Dendritic cell treated with granulocyte-macrophage colony-stimulating factor and Interleukin-4, amounts not matched to agents 40 ng/mL and 50 ng/mL, for 4 days (primary cell): ENCODE results near the gene CFAP299.

ENCODE experiments used
- H3K27ac Mint-ChIP-seq: one replicate; pipeline ENCODE4 v1.8.0; 2022; ENCODE audit warnings: mild to moderate bottlenecking, mixed read lengths
- H3K27me3 Mint-ChIP-seq: one replicate; pipeline ENCODE4 v1.8.0; 2022; ENCODE audit warnings: mild to moderate bottlenecking, mixed read lengths
- H3K36me3 Mint-ChIP-seq: one replicate; pipeline ENCODE4 v1.8.0; 2022; ENCODE audit warnings: low read depth, mixed read lengths
- H3K4me1 Mint-ChIP-seq: one replicate; pipeline ENCODE4 v1.8.0; 2022; ENCODE audit warnings: low read depth, mixed read lengths
- H3K4me3 Mint-ChIP-seq: one replicate; pipeline ENCODE4 v1.8.0; 2022; ENCODE audit warnings: mild to moderate bottlenecking, moderate library complexity, mixed read lengths
- H3K9me3 Mint-ChIP-seq: one replicate; pipeline ENCODE4 v1.8.0; 2022; ENCODE audit warnings: mixed read lengths
- intact Hi-C: fragments of 100-400 bp; cut with micrococcal nuclease; formaldehyde crosslinking; loops from one replicate; pipeline ENCODE4 v1.15.0; 2022

CFAP299 gene

GRCh38 chr4:80492761-80493160, 157.2 kb downstream of the CFAP299 start:
- intact Hi-C loops = no loop called here
- Mint-ChIP-seq H3K27me3 (no peaks in the 10 kb centered on the region), H3K4me3 (no peak overlapping the region), H3K4me1 (no peaks in the 10 kb centered on the region), H3K27ac (no peak overlapping the region), H3K9me3 (no peaks in the 10 kb centered on the region), H3K36me3 (no peaks in the 10 kb centered on the region)

DNA sequence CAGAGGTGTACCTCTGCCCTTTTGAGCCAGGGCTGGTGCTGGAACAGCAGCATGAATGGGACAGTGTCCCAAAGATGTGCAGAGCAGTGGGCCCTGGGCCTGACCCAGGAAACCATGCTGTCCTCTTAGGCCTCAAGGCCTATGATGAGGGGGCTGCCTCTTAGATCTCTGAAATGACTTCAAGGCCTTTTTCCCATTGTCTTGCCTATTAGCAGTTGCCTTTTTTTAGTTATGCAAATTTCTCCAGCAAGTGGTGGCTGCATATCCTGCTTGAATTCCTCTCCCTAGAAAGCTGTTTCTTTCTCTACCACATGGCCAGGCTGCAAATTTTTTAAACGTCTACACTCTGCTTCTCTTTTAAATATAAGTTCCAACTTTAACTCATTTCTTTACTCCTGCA, 160.3 kb downstream of the CFAP299 start:
- H3K9me3 Mint-ChIP-seq = no peaks in the 10 kb centered on the region
- H3K4me3 Mint-ChIP-seq = no peak overlapping the region
- no peaks in the 10 kb centered on the region for H3K27me3 Mint-ChIP-seq
- H3K4me1 Mint-ChIP-seq = no peaks in the 10 kb centered on the region
- intact Hi-C loops = no loop called here
- no peak overlapping the region for H3K27ac Mint-ChIP-seq
- no peaks in the 10 kb centered on the region for H3K36me3 Mint-ChIP-seq

GRCh38 chr4:80498725-80499124, 163.2 kb downstream of the CFAP299 start:
- intact Hi-C loops = no loop called here
- Mint-ChIP-seq H3K27me3 (no peaks in the 10 kb centered on the region), H3K4me3 (no peak overlapping the region), H3K27ac (no peak overlapping the region), H3K4me1 (no peaks in the 10 kb centered on the region), H3K36me3 (no peaks in the 10 kb centered on the region), H3K9me3 (no peaks in the 10 kb centered on the region)

DNA sequence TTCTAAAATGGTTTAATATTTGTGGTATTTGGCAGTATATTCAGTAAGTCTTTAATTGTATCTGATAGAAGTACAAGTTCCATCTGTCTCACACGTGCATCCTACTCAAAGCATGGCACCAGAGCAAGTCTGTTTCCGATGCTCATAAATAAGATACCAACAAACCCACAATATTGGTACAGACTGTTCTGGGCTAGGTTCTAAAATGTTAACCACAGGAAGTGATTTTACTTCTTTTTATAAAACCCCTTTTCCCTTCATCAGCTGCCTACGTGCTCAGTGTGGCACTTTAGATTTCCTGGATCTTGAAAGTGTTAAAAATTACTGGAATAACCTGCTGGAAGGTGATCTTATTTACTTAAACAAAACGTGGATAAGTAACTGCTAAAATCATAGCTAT, 165.1 kb downstream of the CFAP299 start:
- intact Hi-C loops = no loop called here
- Mint-ChIP-seq H3K27ac (no peak overlapping the region), H3K36me3 (no peaks in the 10 kb centered on the region), H3K4me1 (no peaks in the 10 kb centered on the region), H3K27me3 (peaks cover 2% of the 10 kb centered on the region), H3K9me3 (no peaks in the 10 kb centered on the region), H3K4me3 (no peak overlapping the region)

DNA sequence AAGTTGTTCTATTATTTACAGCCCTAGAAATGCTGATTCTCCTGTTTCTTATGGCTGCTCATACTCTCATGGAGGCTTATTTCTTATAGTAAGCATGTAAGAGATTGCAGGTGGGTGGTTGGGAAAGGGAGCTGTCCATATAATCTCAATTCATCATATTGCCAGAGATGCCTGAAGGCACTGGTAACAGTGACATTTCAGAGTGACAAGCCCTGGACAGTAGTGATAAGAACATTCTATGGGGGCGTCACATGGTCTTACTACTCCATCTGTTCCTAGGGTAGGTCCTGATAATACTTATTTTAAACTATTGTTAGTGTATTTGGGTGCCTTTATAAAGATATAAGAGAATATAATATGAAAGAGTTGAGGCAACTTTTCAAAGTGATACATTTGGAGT, 171.5 kb downstream of the CFAP299 start:
- Mint-ChIP-seq H3K27me3 (peaks cover 2% of the 10 kb centered on the region), H3K4me3 (no peak overlapping the region), H3K36me3 (no peaks in the 10 kb centered on the region), H3K9me3 (no peaks in the 10 kb centered on the region), H3K4me1 (no peaks in the 10 kb centered on the region), H3K27ac (no peak overlapping the region)
- intact Hi-C loops = no loop called here

GRCh38 chr4:80507507-80507906, 172.0 kb downstream of the CFAP299 start:
- Mint-ChIP-seq H3K27ac (no peak overlapping the region), H3K27me3 (peaks cover 2% of the 10 kb centered on the region), H3K4me3 (no peak overlapping the region), H3K4me1 (no peaks in the 10 kb centered on the region), H3K36me3 (no peaks in the 10 kb centered on the region), H3K9me3 (no peaks in the 10 kb centered on the region)
- intact Hi-C loops = no loop called here

DNA sequence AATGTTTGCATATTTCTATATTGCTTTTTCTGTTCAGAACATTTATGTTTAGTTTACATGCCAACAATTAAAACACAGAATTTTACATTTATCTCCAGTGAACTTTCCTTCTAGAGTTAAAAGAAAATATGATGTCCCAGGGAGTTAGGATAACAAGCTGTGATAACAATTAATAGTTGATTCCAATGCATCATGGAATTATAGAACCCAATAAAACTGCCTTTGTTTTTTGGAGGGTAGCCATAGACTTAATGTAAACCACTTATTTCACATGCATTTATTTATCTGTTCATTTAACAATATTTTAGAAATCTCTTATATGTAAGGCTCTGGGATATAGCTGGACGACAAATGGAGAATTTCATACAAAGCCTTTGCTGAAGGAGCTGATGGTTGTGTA, 180.0 kb downstream of the CFAP299 start:
- Mint-ChIP-seq H3K36me3 (no peaks in the 10 kb centered on the region), H3K4me3 (no peak overlapping the region), H3K27ac (no peak overlapping the region), H3K27me3 (no peaks in the 10 kb centered on the region), H3K9me3 (no peaks in the 10 kb centered on the region), H3K4me1 (no peaks in the 10 kb centered on the region)
- intact Hi-C loops = no loop called here

GRCh38 chr4:80521438-80521837, 185.9 kb downstream of the CFAP299 start:
- intact Hi-C loops = no loop called here
- H3K4me3 Mint-ChIP-seq = no peak overlapping the region
- no peaks in the 10 kb centered on the region for H3K4me1 Mint-ChIP-seq
- no peaks in the 10 kb centered on the region for H3K36me3 Mint-ChIP-seq
- no peak overlapping the region for H3K27ac Mint-ChIP-seq
- no peaks in the 10 kb centered on the region for H3K9me3 Mint-ChIP-seq
- H3K27me3 Mint-ChIP-seq = no peaks in the 10 kb centered on the region

DNA sequence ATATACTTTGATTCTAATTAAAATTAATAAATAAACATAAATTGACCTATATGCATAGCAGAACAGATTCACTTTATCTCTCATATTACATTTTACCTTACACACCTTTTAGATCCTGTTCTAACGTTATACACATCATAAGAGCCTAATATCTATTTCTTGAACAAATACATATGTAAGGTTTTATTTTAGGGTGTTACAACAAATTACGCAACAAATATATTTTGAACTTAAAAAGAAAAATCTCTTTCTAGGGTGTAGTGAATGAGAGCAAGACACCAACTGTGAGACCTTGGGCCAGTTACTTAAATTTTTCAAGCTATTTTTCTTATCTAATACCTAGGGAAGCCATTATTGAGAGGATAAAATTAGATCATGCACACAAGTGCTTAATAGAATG, 191.2 kb downstream of the CFAP299 start:
- no peak overlapping the region for H3K4me3 Mint-ChIP-seq
- H3K27ac Mint-ChIP-seq = no peak overlapping the region
- intact Hi-C loops = no loop called here
- no peaks in the 10 kb centered on the region for H3K36me3 Mint-ChIP-seq
- H3K4me1 Mint-ChIP-seq = no peaks in the 10 kb centered on the region
- H3K27me3 Mint-ChIP-seq = no peaks in the 10 kb centered on the region
- no peaks in the 10 kb centered on the region for H3K9me3 Mint-ChIP-seq

- no peaks in the 10 kb centered on the region for H3K9me3 Mint-ChIP-seq
- intact Hi-C loops = no loop called here
- H3K27me3 Mint-ChIP-seq = no peaks in the 10 kb centered on the region
- H3K27ac Mint-ChIP-seq = no peak overlapping the region
- no peaks in the 10 kb centered on the region for H3K4me1 Mint-ChIP-seq
- no peaks in the 10 kb centered on the region for H3K36me3 Mint-ChIP-seq
- H3K4me3 Mint-ChIP-seq = no peak overlapping the region
Measured at GRCh38 chr4:80529026-80529425, 193.5 kb downstream of the CFAP299 start.

- H3K4me1 Mint-ChIP-seq = no peaks in the 10 kb centered on the region
- H3K36me3 Mint-ChIP-seq = no peaks in the 10 kb centered on the region
- no peak overlapping the region for H3K4me3 Mint-ChIP-seq
- H3K27ac Mint-ChIP-seq = no peak overlapping the region
- no peaks in the 10 kb centered on the region for H3K9me3 Mint-ChIP-seq
- intact Hi-C loops = no loop called here
- H3K27me3 Mint-ChIP-seq = no peaks in the 10 kb centered on the region
Measured at GRCh38 chr4:80532674-80533333, 197.3 kb downstream of the CFAP299 start.

- Mint-ChIP-seq H3K4me3 (no peak overlapping the region), H3K27ac (no peak overlapping the region), H3K4me1 (no peaks in the 10 kb centered on the region), H3K27me3 (no peaks in the 10 kb centered on the region), H3K9me3 (no peaks in the 10 kb centered on the region), H3K36me3 (no peaks in the 10 kb centered on the region)
- intact Hi-C loops = no loop called here
Measured at GRCh38 chr4:80535551-80535950, 200.0 kb downstream of the CFAP299 start.

- intact Hi-C loops = no loop called here
- no peaks in the 10 kb centered on the region for H3K4me1 Mint-ChIP-seq
- H3K9me3 Mint-ChIP-seq = no peaks in the 10 kb centered on the region
- H3K36me3 Mint-ChIP-seq = no peaks in the 10 kb centered on the region
- no peak overlapping the region for H3K27ac Mint-ChIP-seq
- no peaks in the 10 kb centered on the region for H3K27me3 Mint-ChIP-seq
- H3K4me3 Mint-ChIP-seq = no peak overlapping the region
Measured at GRCh38 chr4:80538276-80538926, 202.9 kb downstream of the CFAP299 start.

DNA sequence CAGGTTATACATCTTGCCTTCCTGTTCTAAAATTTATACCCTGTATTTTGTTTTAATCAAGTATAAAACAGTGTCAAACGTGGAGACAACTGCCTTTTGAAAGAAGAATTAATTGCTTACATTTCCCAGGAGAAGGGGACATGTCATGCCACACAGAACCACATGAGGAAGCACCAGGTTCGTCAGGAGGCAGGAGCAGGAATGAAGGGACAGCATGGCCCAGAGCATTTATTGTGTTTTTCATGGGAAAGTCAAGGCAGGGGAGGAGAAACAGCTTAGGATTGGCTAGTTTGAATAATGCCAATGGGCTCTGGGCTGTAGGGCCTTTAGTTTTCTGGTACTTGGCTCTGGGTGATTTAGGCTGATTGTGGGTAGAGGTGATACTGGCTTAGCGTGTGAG, 203.7 kb downstream of the CFAP299 start:
- Mint-ChIP-seq H3K27ac (no peak overlapping the region), H3K36me3 (no peaks in the 10 kb centered on the region), H3K9me3 (no peaks in the 10 kb centered on the region), H3K27me3 (no peaks in the 10 kb centered on the region), H3K4me3 (no peak overlapping the region), H3K4me1 (no peaks in the 10 kb centered on the region)
- intact Hi-C loops = no loop called here

DNA sequence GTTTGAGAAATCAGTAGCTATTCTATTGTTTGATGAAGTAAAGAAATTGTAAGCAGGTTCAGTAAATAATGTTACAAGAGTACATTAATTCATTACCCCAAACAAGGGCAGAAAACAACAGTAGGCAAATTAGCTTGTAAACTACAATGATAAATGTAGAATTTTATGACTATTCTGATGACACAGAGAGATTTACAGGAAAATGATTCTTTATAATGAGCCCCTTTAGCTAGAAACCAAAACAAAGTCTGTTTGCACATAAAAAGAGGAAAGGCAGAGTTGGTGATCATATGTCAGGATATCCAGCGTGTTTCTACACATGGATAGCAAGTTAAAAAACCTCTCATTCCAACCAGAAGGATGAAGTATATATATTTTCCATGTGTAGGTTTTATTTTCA, 204.8 kb downstream of the CFAP299 start:
- H3K9me3 Mint-ChIP-seq = no peaks in the 10 kb centered on the region
- no peak overlapping the region for H3K4me3 Mint-ChIP-seq
- no peaks in the 10 kb centered on the region for H3K36me3 Mint-ChIP-seq
- H3K27me3 Mint-ChIP-seq = no peaks in the 10 kb centered on the region
- no peaks in the 10 kb centered on the region for H3K4me1 Mint-ChIP-seq
- intact Hi-C loops = no loop called here
- H3K27ac Mint-ChIP-seq = no peak overlapping the region
